GM06990 (cell line): Measurements from ENCODE around the gene NF2.

Experiments
- DNase-seq: peaks from one replicate; pipeline ENCODE4 v3.0.0-alpha.2; 2011; ENCODE audit not compliant: insufficient read length; ENCODE audit errors: extremely low read depth
- H3K27me3 ChIP-seq: replicated peaks from 2 replicates; pipeline ENCODE4 v1.6.0; 2011; ENCODE audit warnings: low read length; ENCODE audit not compliant: control insufficient read depth, insufficient read depth
- H3K36me3 ChIP-seq: 2 replicates; pipeline ENCODE4 v1.5.1; 2011; ENCODE audit warnings: low read length; ENCODE audit not compliant: control insufficient read depth, insufficient read depth
- H3K4me3 ChIP-seq: replicated peaks from 2 replicates; pipeline ENCODE4 v1.5.1; 2011; ENCODE audit warnings: low read depth, mild to moderate bottlenecking, control low read depth, low read length
- CTCF ChIP-seq: IDR thresholded peaks from 2 replicates; pipeline ENCODE4 v1.5.1; 2011; ENCODE audit warnings: low read length, control low read depth, mild to moderate bottlenecking, inconsistent platforms; ENCODE audit not compliant: insufficient read depth, poor library complexity, severe bottlenecking

NF2 gene

GRCh38 chr22:29710193-29710592 is 106.8 kb downstream of the NF2 start:
- Histone ChIP-seq H3K4me3 (no peak overlapping the region), H3K36me3 (no peaks in the 10 kb centered on the region), H3K27me3 (peaks cover 2% of the 10 kb centered on the region)
- DNase-seq: no peak
- TF ChIP-seq CTCF: no peak

- H3K4me3 ChIP-seq: no peak overlapping the region
- TF ChIP-seq CTCF: no peak
- H3K27me3 ChIP-seq: peaks cover 2% of the 10 kb centered on the region
- DNase-seq: no peak
- H3K36me3 ChIP-seq: no peaks in the 10 kb centered on the region
Observed at GRCh38 chr22:29710922-29711593, 107.6 kb downstream of the NF2 start.

GRCh38 chr22:29712119-29712518 is 108.7 kb downstream of the NF2 start:
- DNase-seq: no peak
- Histone ChIP-seq H3K36me3 (no peaks in the 10 kb centered on the region), H3K4me3 (no peak overlapping the region), H3K27me3 (peaks cover 2% of the 10 kb centered on the region)
- TF ChIP-seq CTCF: no peak

- Histone ChIP-seq H3K4me3 (no peak overlapping the region), H3K27me3 (peaks cover 2% of the 10 kb centered on the region), H3K36me3 (no peaks in the 10 kb centered on the region)
- no peak for TF ChIP-seq CTCF
- DNase-seq: no peak
Observed at GRCh38 chr22:29713156-29713727, 109.8 kb downstream of the NF2 start.

- DNase-seq: no peak
- no peak for TF ChIP-seq CTCF
- no peaks in the 10 kb centered on the region for H3K36me3 ChIP-seq
- no peak overlapping the region for H3K4me3 ChIP-seq
- H3K27me3 ChIP-seq: peaks cover 4% of the 10 kb centered on the region
Observed at GRCh38 chr22:29715240-29715639, 111.8 kb downstream of the NF2 start.
